Measurements from ENCODE around the gene FOCAD.
"Not testable (repeated sequence)": the region's sequence is repeated elsewhere in the genome, so short reads cannot be mapped to it uniquely, and the experiment has no call there.

The FOCAD gene

GRCh38 chr9:20974191-20974938 is 290.3 kb downstream of the FOCAD start:
- DNase-seq, result not testable (repeated sequence)

- no peak for DNase-seq
Measured at GRCh38 chr9:20978249-20978648, 294.2 kb downstream of the FOCAD start.

DNA sequence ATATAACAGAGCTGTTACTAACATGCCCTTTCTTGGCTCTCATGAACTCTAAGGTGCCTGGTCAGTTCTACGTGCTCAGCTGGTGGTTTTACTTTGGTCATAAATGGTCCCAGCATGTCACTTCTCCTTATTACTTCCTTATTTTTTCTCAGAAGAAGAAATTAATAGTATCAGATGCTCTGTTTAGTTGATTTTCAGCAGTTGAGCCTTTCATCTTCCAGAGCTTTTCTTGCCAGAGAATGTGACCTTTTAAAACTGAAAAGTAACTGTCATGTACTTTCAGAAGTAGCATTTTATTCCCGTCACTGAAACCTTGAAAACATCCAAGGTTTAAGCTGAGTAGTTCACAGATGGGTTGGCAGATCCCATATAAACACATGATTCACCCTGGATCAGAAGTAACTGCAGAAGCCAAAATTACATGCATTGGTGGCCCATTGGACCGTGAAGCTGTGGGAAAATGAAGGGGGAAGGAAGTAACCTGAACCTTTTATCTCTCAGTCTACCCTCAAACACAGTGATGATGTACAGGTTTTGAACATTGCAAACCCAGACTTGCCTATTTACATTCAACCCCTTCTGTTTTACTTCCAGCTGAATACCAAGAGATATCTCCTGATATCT is 296.9 kb downstream of the FOCAD start:
- DNase-seq, result no peak

DNA sequence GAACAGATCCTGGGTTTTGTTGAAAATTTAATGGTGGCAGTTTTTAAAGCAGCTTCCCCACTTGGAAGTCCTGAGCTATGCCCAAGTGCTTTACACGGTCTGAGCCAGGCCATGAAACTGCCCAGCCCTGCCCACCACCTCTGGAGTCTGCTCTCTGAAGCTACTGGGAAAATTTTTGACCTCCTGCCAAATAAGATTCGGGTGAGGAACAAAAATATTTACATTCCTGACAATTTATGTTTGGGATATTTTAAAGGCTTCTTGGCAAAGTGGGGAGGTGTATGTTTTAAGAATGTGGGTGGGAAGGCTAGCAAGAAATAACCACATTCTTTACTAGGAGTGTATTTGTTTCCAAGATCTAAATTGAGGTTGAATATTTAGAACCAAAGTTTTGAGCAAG is 297.4 kb downstream of the FOCAD start:
- DNase-seq, result no peak

- DNase-seq, result no peak
Measured at GRCh38 chr9:20984506-20984905, 300.4 kb downstream of the FOCAD start.

- DNase-seq, result no peak
Measured at GRCh38 chr9:20985851-20986600, 302.0 kb downstream of the FOCAD start.

DNA sequence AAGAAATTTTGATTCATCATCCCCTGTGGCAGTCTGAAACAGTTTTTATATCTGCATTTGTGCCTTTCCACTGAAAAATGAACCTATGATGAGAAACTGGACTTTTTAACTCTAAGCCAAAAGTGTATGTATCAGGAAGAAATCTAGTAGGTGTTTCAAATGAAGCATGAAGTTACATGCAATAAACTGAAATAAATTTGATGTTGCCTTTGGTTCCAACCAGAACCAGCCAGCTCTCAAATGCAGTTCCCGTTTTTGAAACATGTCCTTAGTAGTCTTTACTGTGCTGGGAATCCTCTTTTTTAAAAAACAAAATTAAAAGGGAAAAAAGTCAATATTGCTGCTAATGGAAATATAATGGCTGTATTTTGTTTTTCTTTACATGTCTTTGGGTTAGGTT is 303.5 kb downstream of the FOCAD start:
- DNase-seq, result no peak

- DNase-seq, result no peak
Measured at GRCh38 chr9:20988061-20988460, 304.0 kb downstream of the FOCAD start.

GRCh38 chr9:20988671-20989315 is 304.7 kb downstream of the FOCAD start:
- DNase-seq, result no peak

- no peak for DNase-seq
Measured at GRCh38 chr9:20989923-20990341, 305.9 kb downstream of the FOCAD start.

DNA sequence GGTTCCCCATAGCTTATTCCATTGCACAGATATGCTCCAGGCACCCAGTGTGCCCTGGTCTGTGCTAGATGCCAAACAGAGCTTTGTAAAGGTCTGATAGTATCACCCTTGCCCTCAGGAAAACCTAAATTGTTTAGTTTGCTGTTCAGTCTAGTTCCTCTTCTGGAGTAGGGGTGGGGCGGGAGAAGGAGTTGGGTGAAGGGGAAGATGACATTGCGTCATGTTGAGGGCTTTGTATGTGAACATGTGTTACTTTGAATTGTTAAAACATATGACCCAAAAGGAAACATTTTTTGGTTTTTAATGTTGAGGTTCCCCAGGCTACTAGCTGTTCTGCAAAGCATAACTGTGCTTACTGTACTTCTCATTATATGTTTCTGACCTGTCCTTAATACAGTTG is 306.8 kb downstream of the FOCAD start:
- no peak for DNase-seq

GRCh38 chr9:20994486-20994885 is 310.4 kb downstream of the FOCAD start:
- no peak for DNase-seq

- DNase-seq, result no peak
Measured at GRCh38 chr9:20995616-20996015, 311.6 kb downstream of the FOCAD start.

DNA sequence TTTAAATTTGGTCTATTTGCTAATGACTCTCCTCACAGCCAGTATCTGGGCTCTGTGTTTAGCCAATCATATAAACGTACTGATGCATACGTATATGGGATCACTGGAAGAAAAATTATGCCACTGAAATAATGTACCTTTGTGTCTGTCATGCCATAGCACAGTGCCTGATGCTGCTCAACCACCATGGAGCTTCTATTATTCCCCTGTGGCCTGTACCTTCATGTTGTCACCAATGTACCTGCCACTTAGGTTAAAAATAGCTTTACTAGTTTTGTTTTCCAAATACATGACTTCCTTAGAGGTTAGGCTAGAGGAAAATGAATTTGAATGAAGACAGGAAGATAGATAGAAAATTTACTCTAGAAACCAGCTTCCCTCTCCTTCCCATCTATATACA is 312.8 kb downstream of the FOCAD start:
- no peak for DNase-seq

- no peak for DNase-seq
Measured at GRCh38 chr9:20997503-20998076, 313.5 kb downstream of the FOCAD start.

DNA sequence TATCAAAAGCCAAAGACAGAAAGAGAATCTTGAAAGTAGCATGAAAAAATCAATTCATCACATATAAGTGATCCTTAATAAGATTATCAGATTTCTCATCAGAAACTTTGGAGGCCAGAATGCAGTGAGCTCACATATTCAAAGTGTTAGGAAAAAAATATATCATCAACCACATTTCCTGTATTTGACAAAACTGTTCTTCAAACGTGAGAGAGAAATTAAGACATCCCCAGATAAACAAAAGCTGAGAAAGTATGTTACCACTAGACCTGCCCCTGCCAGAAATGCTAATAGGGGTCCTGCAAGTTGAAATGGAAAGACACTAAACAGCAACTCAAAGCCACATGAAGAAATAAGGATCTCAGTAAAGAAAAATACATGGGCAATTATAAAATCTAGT is 317.5 kb downstream of the FOCAD start:
- DNase-seq, result no peak

GRCh38 chr9:21002040-21002439 is 318.0 kb downstream of the FOCAD start:
- no peak for DNase-seq

- no peak for DNase-seq
Measured at GRCh38 chr9:21015129-21015815, 331.2 kb downstream of the FOCAD start.

DNA sequence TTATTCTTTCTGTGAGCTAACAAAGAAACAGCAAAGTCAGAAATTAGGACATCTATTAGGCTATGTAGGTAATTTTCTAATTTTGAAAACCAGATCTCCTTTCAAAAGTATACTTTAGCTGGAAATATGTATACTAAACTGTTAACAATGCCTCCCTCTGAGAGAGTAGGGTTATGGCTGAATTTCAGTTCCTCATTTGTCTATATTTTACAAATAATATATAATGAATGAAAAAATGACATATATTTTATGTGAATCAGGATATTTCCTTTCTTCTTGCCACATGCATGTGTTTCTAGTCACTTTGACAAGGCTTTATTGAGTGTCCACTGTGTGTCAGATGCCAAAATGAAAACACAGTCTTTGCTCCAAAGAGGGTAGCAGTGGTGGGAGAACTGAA is 331.9 kb downstream of the FOCAD start:
- DNase-seq, result no peak

GRCh38 chr9:21016701-21017491 is 332.8 kb downstream of the FOCAD start:
- no peak for DNase-seq

DNA sequence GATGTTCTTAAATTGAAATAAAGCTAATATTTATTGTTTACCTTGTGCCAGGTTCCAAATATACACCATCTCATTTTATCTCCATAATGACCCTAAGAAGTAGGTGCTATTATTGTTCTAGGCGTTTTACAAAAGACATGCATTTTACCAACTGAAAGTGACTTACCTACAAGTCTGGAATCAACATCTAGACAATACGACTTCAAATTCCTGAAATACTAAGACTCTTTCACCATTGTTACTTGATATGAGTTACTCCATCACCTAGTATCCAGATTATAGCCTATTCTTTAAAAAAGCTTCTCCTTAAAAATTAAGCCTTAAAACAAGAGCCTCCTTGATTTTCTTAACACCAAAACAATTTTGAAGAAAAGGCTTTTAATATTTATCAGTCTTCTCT is 334.1 kb downstream of the FOCAD start:
- no peak for DNase-seq

DNA sequence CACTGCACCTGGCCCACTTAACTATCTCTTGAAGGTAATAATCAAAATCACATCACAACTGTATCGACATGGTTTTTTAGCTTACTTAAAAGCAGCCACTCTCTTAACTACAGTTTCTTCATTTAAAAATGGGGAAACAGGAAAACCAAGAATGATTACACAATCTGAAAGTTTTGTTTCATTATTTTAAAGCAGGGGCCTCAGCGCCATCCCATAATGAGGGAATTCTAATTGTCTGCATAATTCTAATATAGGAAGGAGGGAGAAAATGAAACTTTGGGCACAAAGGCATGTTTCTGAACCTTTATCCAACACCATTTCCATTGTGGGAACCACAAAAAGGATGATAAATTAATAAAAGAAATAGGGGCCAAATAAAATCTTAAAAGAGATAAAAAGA is 339.8 kb downstream of the FOCAD start:
- DNase-seq, result no peak

Data from NCI-H2029 treated with DMSO at 0.1 percent for 48 hours (cell line).